Right hindlimb (tissue), 1 donor: ENCODE measurements around the gene NAA38.

Experiments used
- DNase-seq: peaks from one replicate; pipeline ENCODE4 v3.0.0-alpha.2; 2018

Gene NAA38, protein sequence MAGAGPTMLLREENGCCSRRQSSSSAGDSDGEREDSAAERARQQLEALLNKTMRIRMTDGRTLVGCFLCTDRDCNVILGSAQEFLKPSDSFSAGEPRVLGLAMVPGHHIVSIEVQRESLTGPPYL

DNA sequence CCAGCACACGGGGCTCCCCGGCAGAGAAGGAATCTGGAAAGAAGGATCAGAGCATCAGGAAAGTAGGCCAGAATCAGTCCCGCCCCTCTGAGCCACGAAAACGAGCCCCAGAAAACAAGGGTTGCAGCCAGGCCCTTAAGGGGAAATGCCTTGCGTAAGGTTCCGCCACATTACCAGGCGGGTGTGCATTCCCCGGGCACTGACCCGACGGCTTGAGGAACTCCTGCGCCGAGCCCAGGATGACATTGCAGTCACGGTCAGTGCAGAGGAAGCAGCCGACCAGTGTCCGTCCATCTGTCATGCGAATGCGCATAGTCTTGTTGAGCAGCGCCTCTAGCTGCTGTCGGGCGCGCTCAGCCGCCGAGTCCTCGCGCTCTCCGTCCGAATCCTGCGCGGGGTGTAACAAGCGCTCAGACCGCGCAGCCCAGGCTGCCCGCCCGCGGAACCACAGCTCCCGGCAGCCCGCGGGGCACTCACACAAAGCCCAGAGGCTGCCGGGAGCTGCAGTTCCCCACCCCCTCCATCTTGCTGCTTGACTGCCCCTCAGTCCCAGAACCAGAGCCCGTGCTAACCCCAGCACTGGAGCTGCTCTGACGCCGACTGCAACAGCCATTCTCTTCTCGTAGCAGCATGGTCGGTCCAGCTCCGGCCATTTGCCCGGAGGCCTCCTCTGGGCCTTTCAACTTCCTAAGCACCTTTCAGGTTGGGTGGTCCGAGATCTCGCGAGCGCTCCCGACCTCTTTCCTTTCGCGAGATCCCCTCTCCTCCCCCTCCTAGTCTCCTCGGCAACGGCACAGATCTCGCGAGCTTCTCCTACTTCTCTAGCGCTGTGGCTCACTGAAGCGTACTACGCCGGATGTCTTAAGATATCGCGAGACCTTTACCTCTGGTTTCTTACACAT lies at the start of gene NAA38:
NAA38 (minus strand) TSS at position 749 of the 902 bp plus-strand sequence; CDS start at position 653, 96 bp downstream.
- peak; percentile 99 for DNase-seq

DNA sequence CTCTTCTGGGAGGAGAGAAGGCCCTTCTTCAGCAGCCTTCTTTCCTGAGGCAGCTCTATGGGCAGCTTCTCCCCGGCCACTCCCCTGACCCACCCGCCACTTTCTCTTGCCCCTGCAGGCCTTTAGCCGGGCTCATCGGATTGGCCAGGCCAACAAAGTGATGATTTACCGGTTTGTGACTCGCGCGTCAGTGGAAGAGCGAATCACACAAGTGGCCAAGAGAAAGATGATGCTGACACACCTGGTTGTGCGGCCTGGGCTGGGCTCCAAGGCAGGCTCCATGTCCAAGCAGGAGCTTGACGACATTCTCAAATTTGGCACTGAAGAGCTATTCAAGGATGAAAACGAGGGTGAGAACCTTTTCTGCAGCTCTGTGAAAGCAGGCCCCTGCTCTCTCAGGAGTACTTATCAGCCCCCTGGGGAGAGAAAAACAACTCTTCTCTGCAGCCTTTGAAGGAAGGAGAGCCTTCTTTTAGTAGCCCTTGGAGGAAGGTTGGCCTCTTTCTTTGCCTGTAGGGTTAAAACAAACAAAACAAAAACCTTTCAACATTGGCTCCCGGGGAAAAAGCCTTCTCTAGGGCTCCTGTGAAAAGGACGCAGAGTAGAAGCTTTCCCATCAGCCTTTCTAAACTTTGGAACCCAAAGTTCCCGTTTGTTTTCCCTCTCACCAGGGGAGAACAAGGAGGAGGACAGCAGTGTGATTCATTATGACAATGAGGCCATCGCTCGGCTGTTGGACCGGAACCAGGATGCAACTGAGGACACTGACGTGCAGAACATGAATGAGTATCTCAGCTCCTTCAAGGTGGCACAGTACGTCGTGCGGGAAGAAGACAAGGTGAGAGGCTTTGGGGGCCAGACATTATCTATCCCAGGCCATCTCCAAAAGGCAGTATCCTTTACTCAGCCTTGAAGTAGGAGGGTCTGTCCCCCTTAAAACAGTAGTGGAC lies 46.1 kb upstream of the NAA38 start:
- DNase-seq: no peak

DNA sequence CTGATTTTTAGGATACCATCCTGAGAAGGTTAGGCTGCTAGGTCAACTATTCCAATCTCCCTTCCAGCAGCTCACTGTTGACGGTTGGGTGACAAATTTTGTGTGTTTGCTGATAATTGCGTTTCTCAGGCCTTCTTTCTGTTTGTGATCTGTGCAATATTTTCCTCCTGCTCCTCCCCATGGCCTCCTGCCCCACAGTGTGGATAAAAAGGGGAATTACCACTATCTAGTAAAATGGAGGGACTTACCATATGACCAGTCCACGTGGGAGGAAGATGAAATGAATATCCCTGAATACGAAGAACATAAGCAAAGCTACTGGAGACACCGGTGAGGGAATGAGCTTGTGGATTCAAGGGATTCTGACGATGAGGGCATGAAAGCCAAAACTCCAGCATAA lies 40.4 kb upstream of the NAA38 start:
- peak; percentile 58 for DNase-seq

DNA sequence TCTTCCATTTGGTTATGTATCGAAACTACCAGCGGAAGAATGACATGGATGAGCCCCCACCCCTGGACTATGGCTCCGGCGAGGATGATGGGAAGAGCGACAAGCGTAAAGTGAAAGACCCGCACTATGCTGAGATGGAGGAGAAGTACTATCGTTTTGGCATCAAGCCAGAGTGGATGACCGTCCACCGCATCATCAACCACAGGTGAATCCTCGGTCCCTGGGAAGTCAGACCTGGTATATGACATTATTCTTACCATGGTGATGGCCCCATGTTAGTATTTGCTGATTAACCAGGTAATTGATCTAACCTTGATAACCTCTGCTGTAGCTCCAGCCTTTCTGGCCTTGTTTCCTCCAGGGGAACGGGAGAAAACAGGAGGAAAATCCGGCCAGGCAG lies 39.7 kb upstream of the NAA38 start:
- no peak for DNase-seq

DNA sequence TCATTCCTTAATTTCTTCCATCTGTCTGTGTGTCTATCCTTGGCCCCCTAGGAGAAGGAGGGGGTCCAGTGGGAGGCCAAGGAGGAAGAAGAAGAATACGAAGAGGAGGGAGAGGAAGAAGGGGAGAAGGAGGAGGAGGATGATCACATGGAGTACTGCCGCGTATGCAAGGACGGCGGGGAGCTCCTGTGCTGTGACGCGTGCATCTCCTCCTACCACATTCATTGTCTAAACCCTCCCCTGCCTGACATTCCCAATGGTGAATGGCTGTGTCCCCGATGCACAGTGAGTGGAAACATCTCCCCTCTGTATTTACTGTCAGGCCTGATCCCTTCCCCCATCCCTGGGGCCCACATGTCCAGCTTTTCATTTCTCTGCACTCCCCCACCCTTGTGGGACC lies 37.5 kb upstream of the NAA38 start:
- DNase-seq: no peak

DNA sequence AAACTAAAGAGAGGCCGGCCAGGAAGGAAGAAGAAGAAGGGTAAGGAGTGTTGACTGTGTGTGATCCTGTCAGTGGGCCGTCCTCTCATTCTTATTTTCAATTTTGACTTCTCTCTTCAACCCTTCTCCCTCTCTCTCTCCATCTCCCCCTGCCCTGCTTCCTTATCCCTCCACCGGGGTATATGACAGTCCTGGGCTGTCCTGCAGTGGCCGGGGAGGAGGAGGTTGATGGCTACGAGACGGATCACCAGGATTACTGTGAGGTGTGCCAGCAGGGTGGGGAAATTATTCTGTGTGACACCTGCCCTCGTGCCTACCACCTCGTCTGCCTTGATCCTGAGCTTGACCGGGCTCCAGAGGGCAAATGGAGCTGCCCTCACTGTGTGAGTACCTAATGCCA lies 36.9 kb upstream of the NAA38 start:
- DNase-seq: no peak

DNA sequence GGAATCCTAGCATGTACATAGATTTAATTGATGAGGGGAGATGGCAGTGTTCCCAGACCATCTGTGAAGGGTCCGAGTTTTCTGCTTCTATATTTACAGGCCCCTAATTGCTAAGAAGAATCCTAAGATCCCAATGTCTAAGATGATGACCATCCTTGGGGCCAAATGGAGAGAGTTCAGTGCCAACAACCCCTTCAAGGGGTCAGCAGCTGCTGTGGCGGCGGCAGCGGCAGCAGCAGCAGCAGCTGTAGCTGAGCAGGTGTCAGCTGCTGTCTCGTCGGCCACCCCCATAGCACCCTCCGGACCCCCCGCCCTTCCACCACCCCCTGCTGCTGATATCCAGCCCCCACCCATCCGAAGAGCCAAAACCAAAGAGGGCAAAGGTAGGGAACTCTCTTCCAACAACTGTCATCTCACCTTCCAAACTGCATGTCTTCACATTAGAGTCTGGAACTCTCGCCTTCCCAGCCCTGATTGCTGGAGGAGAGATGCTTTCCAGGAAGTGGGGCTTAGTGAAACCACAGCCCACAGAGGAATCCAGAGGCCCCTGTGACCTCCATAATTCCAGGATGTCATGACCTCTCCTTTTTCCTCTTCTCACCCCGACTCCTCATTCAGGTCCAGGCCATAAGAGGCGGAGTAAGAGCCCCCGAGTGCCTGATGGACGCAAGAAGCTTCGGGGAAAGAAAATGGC lies 36.0 kb upstream of the NAA38 start:
- DNase-seq: peak; percentile 66

DNA sequence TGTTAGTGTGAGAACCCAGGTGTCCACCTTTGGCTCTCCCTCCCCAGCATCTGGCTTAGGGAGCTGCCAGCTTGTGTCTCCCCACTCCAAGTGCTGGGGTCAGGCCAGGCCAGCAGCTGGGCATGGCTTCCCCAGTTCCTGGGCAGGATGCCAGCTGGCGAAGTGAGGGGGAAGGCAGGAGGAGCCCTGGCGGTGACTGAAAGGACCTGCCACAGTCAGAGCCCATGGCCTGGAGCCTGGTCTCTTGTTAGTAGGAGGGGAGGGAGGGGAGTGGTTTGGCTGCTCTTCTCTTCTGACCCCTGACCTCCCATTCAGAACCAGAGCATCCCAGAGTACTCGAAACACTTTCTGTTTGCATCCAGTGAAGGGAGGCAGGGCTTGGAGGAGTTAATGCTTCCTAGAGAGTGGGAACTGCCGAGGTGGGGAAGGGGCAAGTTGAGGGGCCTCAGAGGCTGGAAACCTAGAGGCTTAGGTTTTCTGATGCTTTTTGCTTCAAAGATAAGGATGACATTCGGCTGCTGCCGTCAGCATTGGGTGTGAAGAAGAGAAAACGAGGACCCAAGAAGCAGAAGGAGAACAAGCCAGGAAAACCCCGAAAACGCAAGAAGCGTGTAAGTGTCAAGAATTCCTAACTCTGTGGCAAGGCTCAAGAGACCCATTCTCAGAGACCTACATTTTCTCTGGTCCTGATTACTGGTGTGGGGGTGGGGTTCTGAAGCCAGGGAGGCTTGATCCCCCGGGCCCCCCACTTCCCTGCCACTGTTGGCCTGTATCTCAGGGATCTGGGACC lies 32.0 kb upstream of the NAA38 start:
- DNase-seq: peak; percentile 95

DNA sequence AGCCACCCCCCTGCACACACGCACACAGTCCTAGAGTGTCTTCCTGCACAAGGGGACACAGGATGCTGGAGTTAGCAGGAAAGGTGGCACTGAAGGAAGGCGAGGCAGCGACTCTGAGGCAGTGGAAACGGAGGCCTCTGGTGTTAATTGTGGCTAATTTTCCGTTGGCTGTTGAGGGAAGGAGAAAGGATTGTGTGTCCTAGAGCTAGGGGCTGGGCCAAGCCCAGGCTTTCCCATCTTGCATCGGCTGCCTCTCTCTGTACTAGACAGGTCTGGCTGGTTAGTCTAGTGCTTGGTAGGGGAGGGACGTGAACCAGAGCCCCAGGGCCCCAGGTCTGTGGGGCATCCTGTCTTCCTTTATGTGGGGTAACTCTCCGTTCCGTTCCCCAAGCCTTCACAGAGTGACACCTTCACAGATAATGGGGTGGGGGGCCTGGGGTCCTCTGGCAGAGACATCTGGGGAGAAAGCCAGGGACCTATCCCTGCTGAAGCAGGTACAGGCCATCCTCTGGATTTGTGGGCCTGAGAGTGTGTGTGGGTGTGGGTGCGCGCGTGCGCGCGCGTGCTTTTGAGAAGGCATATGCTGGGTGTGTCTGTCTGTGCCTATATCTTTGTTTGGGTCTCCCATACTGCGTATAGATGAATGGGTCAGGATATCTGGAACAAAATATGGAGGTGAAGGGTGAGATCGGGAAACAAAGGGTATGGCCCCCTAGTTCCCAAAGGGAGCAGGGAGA lies 31.0 kb upstream of the NAA38 start, which contains the start of gene CHD3:
CHD3 (plus strand) TSS at position 606 of the 737 bp plus-strand sequence. CDS start 212 bp downstream, outside the sequence.
- no peak for DNase-seq

DNA sequence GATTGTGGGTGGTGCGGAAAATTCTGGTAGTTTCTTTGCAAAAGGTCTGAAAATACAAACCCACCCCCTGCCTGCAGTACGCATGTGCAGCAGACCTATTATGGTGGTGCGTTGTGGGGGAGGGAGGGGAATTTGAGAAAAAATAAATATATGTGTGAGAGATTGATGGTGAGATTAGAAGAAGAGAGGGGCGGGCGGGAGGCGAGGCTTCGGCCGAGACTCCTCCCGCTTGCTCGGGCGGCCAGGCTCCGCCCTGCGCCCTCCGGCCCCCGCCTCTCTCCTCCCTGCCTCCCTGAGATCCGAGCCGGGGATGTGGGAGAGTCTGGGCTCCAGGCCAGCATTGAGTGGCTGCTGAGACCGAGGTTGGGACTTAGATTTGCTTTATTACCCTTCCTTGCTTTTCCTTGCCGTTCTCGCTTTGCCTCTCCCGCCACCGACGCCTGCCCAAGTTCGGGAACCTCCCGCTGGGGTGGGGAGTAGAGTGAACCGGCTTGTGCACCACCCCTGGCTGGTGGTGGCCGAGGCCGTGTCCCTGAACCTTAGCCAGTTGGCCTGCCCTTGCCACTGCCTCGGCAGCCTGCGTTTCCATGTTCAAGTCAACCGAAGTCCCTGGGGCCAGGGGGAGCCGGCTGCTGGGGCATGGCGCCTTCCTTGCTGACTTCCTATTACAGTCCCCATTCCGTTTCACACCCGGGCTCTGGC lies 30.3 kb upstream of the NAA38 start:
- DNase-seq: peak; percentile 98

DNA sequence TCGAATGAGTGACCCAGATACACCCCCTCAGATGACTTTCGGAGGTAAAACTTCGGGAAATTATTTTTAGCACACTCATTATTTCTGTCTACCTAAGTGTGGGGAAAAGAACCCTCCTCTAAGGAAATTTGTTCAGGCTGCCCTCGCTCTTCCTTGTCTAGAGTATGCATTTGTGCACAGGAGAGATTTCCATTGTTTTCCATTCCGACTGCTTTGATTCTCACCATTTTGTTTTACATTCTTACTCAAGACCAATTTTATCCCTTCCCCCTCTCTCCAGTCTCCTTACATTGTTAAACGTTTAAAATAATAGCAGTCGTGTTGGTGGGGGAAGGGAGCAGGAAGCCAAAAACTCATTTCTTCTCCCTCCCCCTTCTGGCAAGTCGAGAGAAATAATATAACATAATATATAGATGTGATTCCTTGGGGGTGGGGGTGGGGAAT lies 29.7 kb upstream of the NAA38 start:
- no peak for DNase-seq

DNA sequence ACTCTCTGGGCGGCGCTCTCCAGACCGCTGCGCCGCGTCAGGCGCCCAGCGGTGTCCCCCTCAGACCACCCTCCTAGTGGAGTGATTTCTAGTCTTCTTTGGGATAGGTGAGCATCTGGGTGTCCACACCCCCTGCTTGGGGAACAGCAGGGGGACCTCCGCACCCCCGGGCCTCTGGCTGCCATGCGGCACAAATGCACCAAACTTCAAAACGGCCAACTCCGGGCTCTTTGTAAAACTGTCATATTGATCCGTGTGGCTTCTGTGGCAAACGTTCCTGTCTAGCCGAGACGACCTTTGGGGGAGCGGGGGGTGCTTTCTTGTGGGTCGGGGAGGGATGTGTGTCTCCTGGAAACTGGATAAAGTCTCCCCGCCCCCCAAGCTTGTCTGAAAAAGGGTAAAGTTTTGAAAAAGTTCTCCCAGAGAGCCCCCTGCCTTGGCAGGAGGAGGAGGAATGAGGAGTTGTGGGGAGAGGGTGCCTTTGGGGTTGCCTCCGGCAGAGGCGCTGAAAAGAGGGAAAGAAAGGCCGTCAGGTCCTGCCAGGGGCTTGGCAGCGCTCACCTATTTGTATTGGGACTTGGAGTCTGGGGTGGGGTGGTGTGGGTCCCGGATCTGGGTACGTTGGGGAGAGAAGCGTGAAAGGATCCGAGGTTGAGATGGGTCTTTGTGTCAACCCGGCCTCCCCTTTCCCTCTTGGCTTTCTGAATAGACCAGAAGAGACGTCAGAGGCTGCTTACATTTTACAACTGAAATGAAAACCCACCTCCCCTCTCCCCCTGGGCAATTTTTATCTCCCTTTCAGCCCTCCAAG lies 29.1 kb upstream of the NAA38 start:
- DNase-seq: peak; percentile 66

DNA sequence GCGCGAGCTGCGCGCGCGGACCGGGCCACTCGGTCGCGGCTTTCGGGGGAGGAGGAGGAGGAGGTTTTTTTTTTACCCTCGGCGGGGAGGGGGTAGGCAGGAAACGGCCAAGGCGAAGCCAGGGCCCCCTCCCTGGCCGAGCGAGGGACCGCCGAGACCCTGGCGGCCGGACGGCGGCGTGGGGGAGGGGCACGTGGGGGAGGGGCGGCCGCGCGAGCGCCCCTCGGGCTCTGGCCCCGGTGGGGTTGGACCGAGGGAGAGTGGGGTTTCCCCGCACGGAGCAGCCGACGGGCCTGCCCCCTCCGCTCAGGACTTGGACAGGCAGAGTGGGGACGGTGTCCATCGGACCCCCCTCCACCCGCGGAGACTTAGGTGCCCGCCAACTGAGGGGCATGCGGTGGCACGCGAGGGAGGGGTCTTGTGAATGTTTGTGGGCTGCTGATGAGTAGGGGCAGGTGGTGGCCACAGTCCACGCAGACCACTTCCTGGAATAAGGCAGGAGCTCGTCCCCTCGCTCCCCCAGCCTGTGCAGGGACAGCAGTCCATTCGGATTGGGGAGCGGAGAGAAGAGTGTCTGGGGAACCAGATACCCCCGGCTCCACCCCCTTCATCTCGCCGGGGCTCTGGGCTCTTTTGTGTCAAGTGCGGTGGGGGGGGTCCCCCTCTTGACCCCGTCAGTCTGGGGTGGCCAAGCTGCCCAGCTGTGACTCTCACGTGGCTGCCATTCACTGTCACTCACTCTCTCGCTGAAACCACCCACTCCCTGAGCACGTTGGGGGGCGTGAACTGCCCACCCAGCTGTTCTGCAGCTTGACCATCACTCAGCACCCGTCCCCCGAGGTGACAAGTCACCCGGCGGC lies 28.2 kb upstream of the NAA38 start:
- DNase-seq: peak; percentile 75

DNA sequence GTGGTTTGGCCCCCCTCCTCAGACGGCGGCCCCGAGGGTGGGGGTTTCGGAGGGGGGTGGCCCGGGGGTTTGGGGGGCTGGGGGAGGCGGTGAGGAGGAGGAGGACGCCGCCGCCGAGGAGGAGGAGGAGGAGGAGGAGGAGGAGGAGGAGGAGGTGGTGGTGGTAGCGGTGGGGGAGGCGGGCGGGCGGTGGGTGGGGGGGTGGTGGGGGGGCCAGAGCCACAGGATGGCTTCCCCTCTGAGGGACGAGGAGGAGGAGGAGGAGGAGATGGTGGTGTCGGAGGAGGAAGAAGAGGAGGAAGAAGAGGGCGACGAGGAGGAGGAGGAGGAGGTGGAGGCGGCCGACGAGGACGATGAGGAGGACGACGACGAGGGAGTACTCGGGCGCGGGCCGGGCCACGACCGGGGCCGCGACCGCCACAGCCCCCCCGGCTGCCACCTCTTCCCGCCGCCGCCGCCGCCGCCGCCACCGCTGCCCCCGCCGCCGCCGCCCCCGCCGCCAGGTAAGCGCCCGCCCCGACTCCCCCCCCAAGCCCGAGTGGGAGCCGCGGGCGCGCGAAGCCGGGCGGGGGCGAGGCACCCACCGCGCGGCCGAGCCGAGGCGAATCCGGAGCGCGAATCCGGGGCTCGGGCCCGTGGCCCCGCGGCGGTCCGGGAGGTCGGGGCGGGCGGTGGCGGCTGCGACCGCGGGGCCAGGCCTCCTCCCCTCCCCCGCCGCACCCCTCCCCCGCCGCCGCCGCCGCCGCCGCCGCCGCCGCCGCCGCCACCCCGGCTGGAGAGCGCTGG lies 27.4 kb upstream of the NAA38 start:
- DNase-seq: peak; percentile 56

DNA sequence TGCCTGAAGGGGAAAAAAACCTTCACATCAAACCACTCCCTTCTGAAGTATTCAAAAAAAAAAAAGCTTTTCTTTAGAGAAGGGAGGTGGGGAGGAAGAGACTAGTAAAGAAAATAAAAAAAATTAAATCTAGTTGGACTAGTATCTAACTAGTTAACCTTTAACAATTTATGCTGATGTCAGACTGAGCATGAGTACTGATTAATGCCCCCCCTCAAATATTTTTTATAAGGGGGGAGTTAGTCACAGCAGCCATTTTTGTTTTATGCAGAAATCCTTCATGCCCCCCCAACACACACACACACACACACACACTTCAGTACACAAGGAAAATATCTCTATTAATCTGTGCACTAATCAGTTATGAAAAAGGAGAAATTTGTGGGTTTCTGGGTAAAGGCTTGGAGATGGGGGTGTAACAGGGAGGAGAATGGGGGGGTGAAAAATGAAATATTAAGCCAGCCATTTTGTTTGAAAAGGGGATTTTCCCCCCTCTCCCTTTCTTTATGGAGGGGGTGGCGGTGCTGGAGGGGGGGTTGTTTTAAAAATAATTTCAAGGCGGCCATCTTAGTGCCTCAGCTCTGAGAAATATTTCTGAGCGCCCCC lies 26.5 kb upstream of the NAA38 start:
- peak; percentile 45 for DNase-seq

DNA sequence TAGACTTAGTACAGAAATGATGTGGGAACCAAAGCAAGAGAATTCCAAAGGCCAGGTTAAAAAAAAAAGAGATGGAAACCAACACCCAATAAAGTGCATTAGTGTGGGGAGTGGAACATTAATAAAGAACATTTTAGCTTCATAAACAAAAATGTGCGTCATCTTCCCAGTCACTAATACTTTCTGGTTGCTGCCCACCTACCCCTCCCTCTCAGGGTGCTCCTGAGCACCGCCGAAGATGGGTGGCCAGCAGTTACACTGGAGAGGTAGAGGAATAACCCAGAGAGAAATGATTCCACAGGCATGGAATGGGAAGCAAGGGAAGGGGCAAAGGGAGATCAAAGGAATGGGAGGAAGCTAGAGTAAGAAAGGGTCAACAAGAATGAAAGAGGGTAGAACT lies 25.3 kb upstream of the NAA38 start:
- DNase-seq: no peak

DNA sequence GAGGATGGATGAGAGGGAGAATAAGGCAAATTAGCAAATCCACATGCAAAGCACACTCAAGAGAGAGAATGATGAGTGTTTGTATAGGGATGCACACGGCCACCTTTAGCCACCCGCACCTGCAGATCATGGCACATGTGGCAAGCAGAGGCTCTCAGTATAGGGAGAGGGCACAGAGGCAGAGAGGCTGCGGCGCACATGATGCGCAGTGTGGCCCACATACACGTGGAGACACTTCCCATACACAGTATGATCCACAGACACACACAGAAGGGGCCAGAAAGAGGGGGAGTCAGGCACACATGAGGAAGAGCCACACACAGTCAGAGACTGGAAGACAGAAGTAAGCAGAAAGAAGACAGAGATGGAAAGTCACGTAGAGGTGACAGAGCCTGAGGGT lies 24.7 kb upstream of the NAA38 start:
- DNase-seq: no peak
